ENCODE results near the gene ENDOG. TPM values are rescaled to one million over a fixed set of nuclear protein-coding genes. Genes with fewer than 3 reads are reported as not detected.
A peak's percentile ranks its signal among the peaks of the same experiment; 100 is the strongest.

The ENDOG gene
- total RNA-seq, 6 donors from 2014 or later, result 20.6 to 70.2 (median 28.8) TPM

DNA sequence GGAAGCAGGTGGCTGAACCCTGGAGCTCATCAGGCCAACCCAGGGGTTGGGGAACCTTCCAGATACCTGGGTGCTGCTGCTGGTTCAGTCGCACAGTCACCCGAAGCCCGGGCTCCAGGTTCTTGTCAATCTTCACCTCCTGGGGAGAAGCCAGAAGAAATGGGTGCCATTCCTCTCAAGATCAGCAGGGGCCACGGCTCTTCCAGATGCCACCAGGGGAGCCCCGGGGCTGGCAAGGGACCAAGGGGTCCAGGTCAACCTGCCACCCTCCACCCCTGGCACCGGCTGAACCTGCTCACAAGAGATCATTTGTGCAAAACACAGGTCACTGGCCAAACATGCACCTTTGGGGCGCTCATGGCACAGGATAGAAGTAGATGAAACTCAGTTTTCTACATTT lies 6.6 kb downstream of the ENDOG start:
- H3K4me1 ChIP-seq, result peaks cover 7 to 15% (median 11%) of the 10 kb centered on the region in 4 donors
- WGBS, 2 donors, result 84 to 89% methylated on average over 4 to 7 of the region's 7 CpGs
- H3K27ac ChIP-seq, result no peak overlapping the region
- DNase-seq, result no peak
- TF ChIP-seq EP300 (IDR thresholded peaks at IDR 0.05) (no peak), POLR2AphosphoS5 (IDR thresholded peaks at IDR 0.05) (no peak), POLR2A (IDR thresholded peaks at IDR 0.05) (no peak)
- TF ChIP-seq, protein P1, sequence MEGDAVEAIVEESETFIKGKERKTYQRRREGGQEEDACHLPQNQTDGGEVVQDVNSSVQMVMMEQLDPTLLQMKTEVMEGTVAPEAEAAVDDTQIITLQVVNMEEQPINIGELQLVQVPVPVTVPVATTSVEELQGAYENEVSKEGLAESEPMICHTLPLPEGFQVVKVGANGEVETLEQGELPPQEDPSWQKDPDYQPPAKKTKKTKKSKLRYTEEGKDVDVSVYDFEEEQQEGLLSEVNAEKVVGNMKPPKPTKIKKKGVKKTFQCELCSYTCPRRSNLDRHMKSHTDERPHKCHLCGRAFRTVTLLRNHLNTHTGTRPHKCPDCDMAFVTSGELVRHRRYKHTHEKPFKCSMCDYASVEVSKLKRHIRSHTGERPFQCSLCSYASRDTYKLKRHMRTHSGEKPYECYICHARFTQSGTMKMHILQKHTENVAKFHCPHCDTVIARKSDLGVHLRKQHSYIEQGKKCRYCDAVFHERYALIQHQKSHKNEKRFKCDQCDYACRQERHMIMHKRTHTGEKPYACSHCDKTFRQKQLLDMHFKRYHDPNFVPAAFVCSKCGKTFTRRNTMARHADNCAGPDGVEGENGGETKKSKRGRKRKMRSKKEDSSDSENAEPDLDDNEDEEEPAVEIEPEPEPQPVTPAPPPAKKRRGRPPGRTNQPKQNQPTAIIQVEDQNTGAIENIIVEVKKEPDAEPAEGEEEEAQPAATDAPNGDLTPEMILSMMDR (IDR thresholded peaks at IDR 0.05), result no peak
- no peak for ATAC-seq (ENCODE audit: low FRiP score in 2 of 2)
- no peak overlapping the region for H3K4me3 ChIP-seq
- no peaks in the 10 kb centered on the region for H3K27me3 ChIP-seq
- H3K36me3 ChIP-seq, result peaks cover 6 to 64% (median 56%) of the 10 kb centered on the region in 4 donors
- no peaks in the 10 kb centered on the region for H3K9me3 ChIP-seq

DNA sequence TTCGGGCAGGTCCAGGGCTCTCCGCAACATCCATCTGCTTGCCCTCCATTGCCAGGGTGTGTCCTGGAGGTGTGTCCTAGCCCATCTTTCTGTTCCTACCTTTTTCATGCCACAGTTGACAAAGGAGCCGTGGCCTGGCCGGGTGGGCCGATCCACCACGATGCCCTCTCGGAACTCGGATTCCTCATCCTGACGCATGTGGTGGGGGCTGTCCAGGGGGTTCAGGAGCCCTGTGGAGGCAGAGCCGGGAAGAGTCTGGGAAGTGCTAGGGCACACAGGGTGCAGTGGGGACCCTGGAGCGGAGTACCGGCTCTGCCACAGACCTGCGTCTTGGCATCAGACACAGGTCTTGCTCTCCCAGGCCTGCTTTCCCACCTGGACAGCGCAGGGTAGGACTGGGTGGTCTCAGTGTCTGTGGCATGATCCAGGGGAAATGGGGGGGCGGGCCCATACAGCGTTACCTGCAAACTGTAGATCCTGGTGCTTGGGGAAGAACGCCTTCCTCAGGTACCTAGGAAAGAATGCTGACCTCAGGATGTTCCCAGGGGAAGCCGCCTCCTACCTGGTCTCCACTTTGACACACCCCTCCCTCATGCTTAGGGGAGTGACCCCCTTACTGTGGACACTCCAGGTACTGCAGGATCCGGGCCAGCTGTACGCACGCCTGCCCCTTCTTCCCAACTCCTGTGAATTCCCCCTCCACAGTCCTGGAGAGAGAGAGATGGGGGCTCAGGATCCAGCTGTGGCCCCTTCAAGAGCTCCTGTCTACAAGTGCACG lies 7.8 kb downstream of the ENDOG start:
- H3K4me1 ChIP-seq, result peaks cover 9 to 16% (median 14%) of the 10 kb centered on the region in 4 donors
- no peak overlapping the region for H3K27ac ChIP-seq
- TF ChIP-seq POLR2A (IDR thresholded peaks at IDR 0.05) (no peak), EP300 (IDR thresholded peaks at IDR 0.05) (no peak), POLR2AphosphoS5 (IDR thresholded peaks at IDR 0.05) (no peak)
- TF ChIP-seq, protein P1 (IDR thresholded peaks at IDR 0.05), result no peak
- DNase-seq (peak in 1 of 2 donors; percentile 73), ATAC-seq (ENCODE audit: low FRiP score in 2 of 2) (no peak)
- no peaks in the 10 kb centered on the region for H3K27me3 ChIP-seq
- no peak overlapping the region for H3K4me3 ChIP-seq
- H3K9me3 ChIP-seq, result no peaks in the 10 kb centered on the region
- peaks cover 6 to 61% (median 56%) of the 10 kb centered on the region in 4 donors for H3K36me3 ChIP-seq
- WGBS, 2 donors, result 95 to 96% methylated on average over 19 to 22 of the region's 22 CpGs

DNA sequence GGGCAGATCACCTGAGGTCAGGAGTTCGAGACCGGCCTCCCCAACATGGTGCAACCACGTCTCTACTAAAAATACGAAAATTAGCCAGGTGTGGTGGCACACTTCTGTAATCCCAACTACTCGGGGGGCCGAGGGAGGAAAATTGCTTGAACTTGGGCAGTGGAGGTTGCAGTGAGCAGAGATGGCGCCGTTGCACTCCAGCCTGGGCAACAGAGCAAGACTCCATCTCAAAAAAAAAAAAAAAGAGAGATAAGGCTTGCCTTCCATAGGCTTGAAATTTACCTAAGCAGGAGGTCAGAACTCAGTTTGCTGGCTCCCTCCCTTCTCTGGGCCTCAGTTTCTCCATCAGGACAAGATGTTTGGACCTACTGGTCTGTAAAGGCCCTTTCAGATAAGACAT lies 10.0 kb downstream of the ENDOG start:
- WGBS, 2 donors, result 86 to 92% methylated on average over 8 of the region's 8 CpGs
- Histone ChIP-seq H3K4me3 (no peak overlapping the region), H3K9me3 (no peaks in the 10 kb centered on the region), H3K27ac (no peak overlapping the region), H3K27me3 (no peaks in the 10 kb centered on the region), H3K4me1 (peaks cover 9 to 16% (median 14%) of the 10 kb centered on the region in 4 donors), H3K36me3 (peaks cover 0 to 40% (median 36%) of the 10 kb centered on the region in 4 donors)
- TF ChIP-seq, protein P1 (IDR thresholded peaks at IDR 0.05), result no peak
- no peak for TF ChIP-seq POLR2A (IDR thresholded peaks at IDR 0.05)
- ATAC-seq (ENCODE audit: low FRiP score in 2 of 2), result no peak
- no peak for DNase-seq

DNA sequence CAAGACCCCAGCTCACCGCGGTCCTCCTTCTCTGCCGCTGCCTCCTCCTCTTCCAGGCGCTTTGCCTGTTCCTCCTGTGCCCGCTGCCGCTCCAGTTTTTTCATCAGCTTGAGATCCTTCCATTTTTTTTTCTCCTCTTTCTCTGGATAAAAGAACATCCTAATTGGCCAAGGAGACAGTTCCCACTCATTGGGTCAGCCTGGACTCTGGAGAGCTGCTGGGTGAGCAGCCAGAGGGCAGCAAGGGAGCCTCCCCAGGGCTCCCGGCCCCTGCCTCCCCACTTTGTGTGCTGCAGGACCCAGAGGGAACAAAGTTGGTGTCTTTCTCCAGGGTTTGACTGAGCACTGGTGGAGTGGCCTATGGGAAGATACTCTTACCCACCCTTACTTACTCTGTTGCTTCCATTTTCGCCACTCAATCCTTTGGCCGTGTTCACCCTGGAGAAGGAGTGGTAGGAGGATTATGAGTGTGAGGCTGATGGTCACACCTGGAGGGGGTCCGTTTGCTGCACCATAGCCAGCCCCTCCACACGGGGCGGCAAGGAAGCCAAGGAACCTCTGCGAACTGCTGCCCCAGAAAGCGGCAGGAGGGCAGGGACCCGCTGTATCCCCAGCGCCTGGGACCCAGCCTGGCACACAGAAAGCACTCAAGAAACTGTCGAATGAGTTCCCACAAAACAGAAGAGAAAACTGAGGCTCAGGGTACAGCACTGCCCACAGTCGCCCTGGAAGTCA lies 10.6 kb downstream of the ENDOG start:
- no peaks in the 10 kb centered on the region for H3K9me3 ChIP-seq
- H3K4me3 ChIP-seq, result peak overlapping the region; percentile 65 to 96 (median 82)
- 31 to 35% methylated on average over 18 of the region's 18 CpGs for WGBS, 2 donors
- no peak for DNase-seq
- ATAC-seq (ENCODE audit: low FRiP score in 2 of 2), result no peak
- peak overlapping the region; percentile 63 to 83 (median 72) for H3K27ac ChIP-seq
- H3K27me3 ChIP-seq, result no peaks in the 10 kb centered on the region
- H3K36me3 ChIP-seq, result peaks cover 0 to 34% (median 31%) of the 10 kb centered on the region in 4 donors
- no peak for TF ChIP-seq POLR2A (IDR thresholded peaks at IDR 0.05)
- TF ChIP-seq, protein P1 (IDR thresholded peaks at IDR 0.05), result no peak
- TF ChIP-seq POLR2AphosphoS5 (IDR thresholded peaks at IDR 0.05), result no peak
- TF ChIP-seq EP300 (IDR thresholded peaks at IDR 0.05), result no peak
- peaks cover 9 to 16% (median 14%) of the 10 kb centered on the region in 4 donors for H3K4me1 ChIP-seq
